NCI-H69 (cell line): ENCODE measurements around the gene NOPCHAP1.
A peak's percentile ranks its signal among the peaks of the same experiment; 100 is the strongest.

ENCODE experiments used
- DNase-seq: peaks from one replicate; lab custom pipeline; 2025; lab: John Stamatoyannopoulos, UW

Gene NOPCHAP1

GRCh38 chr12:105020241-105020962, 34.3 kb downstream of the NOPCHAP1 start:
- peak; percentile 29 for DNase-seq

- peak; percentile 27 for DNase-seq
Observed at GRCh38 chr12:105024928-105025327, 38.8 kb downstream of the NOPCHAP1 start.

- DNase-seq: peak; percentile 81
Observed at GRCh38 chr12:105025890-105026289, 39.8 kb downstream of the NOPCHAP1 start.

- peak; percentile 64 for DNase-seq
Observed at GRCh38 chr12:105026411-105026810, 40.3 kb downstream of the NOPCHAP1 start.

- DNase-seq: peak; percentile 83
Observed at GRCh38 chr12:105030820-105031807, 45.0 kb downstream of the NOPCHAP1 start.

- no peak for DNase-seq
Observed at GRCh38 chr12:105032703-105033357, 46.7 kb downstream of the NOPCHAP1 start.

- no peak for DNase-seq
Observed at GRCh38 chr12:105033851-105034250, 47.7 kb downstream of the NOPCHAP1 start.
